GM23338 (cell line): ENCODE results near the gene CELA2A. TPM values are rescaled to one million over a fixed set of nuclear protein-coding genes. Genes with fewer than 3 reads are reported as not detected.
A peak's percentile ranks its signal among the peaks of the same experiment; 100 is the strongest.

Experiments
- ATAC-seq: fragments of 200-7000 bp; cut with Tn5 transposase; 3 replicates; pipeline ENCODE4 v1.9.1; 2020
- DNase-seq: peaks from one replicate; pipeline ENCODE4 v3.0.0-alpha.2; 2015; ENCODE audit warnings: low spot score
- H2AFZ ChIP-seq: fragments of 200-600 bp; sonication (generic); 2 replicates; pipeline ENCODE4 v1.8.0; 2016; ENCODE audit warnings: antibody characterized with exemption, mild to moderate bottlenecking, moderate library complexity
- H3F3A ChIP-seq: fragments of 200-600 bp; sonication (generic); replicated peaks from 2 replicates; pipeline ENCODE4 v1.8.0; 2017; ENCODE audit warnings: antibody characterized with exemption, mixed run types, low read depth
- H3K27ac ChIP-seq: fragments of 200-600 bp; sonication (generic); 2 replicates; pipeline ENCODE4 v1.6.1; 2016; ENCODE audit warnings: low read depth
- H3K27me3 ChIP-seq: fragments of 200-600 bp; sonication (generic); 2 replicates; pipeline ENCODE4 v1.8.0; 2016; ENCODE audit warnings: mild to moderate bottlenecking, mixed run types, moderate library complexity; ENCODE audit not compliant: insufficient read depth
- H3K36me3 ChIP-seq: fragments of 200-600 bp; sonication (generic); 2 replicates; pipeline ENCODE4 v1.8.0; 2016; ENCODE audit warnings: mild to moderate bottlenecking; ENCODE audit not compliant: insufficient read depth
- H3K4me1 ChIP-seq: fragments of 200-600 bp; sonication (generic); 2 replicates; pipeline ENCODE4 v1.8.0; 2016; ENCODE audit warnings: mild to moderate bottlenecking, moderate library complexity; ENCODE audit not compliant: insufficient read depth
- H3K4me2 ChIP-seq: fragments of 200-600 bp; sonication (generic); 2 replicates; pipeline ENCODE4 v1.7.1; 2017; ENCODE audit warnings: mixed run types
- H3K4me3 ChIP-seq: fragments of 200-600 bp; sonication (generic); 2 replicates; pipeline ENCODE4 v1.6.1; 2016; ENCODE audit warnings: mixed run types
- H3K79me2 ChIP-seq: fragments of 200-600 bp; sonication (generic); replicated peaks from 2 replicates; pipeline ENCODE4 v1.8.0; 2017; ENCODE audit warnings: mild to moderate bottlenecking; ENCODE audit not compliant: insufficient read depth
- H3K9me2 ChIP-seq: fragments of 200-600 bp; sonication (generic); 2 replicates; pipeline ENCODE4 v1.8.0; 2017; ENCODE audit not compliant: insufficient read depth
- H4K20me1 ChIP-seq: fragments of 200-600 bp; sonication (generic); replicated peaks from 2 replicates; pipeline ENCODE4 v1.8.0; 2017; ENCODE audit warnings: mild to moderate bottlenecking; ENCODE audit not compliant: insufficient read depth
- H3K27ac Mint-ChIP-seq: 2 replicates; pipeline ENCODE4 v1.8.0; 2020; ENCODE audit warnings: inconsistent platforms, mild to moderate bottlenecking, moderate library complexity, mixed read lengths
- H3K27me3 Mint-ChIP-seq: 3 replicates; pipeline ENCODE4 v1.8.0; 2022; ENCODE audit warnings: low read depth, mild to moderate bottlenecking, moderate library complexity, mixed read lengths, inconsistent platforms; ENCODE audit not compliant: insufficient read depth, poor library complexity
- H3K36me3 Mint-ChIP-seq: 3 replicates; pipeline ENCODE4 v1.8.0; 2021; ENCODE audit warnings: low read depth, mild to moderate bottlenecking, inconsistent platforms, moderate library complexity, mixed read lengths
- H3K4me1 Mint-ChIP-seq: 3 replicates; pipeline ENCODE4 v1.8.0; 2020; ENCODE audit warnings: mild to moderate bottlenecking, inconsistent platforms, mixed read lengths
- H3K4me3 Mint-ChIP-seq: 3 replicates; pipeline ENCODE4 v1.8.0; 2021; ENCODE audit warnings: moderate library complexity, mild to moderate bottlenecking, inconsistent platforms, mixed read lengths
- H3K9me3 Mint-ChIP-seq: 3 replicates; pipeline ENCODE4 v1.8.0; 2020; ENCODE audit warnings: moderate library complexity, mild to moderate bottlenecking, inconsistent platforms, mixed read lengths
- CREB1 ChIP-seq: fragments of 250-450 bp; sonication (Bioruptor Pico); IDR thresholded peaks from 2 replicates; pipeline ENCODE4 v1.5.0; 2020; ENCODE audit warnings: low read depth, mild to moderate bottlenecking, moderate library complexity
- CTCF ChIP-seq, 2 experiments: fragments of 200-600 bp in 1 of 2; sonication (generic) in 1 of 2; conservative IDR thresholded peaks; 2 replicates each; pipeline versions ENCODE4 v1.5.1 to v1.6.1; 2016 to 2017; ENCODE audit warnings: antibody characterized with exemption in 2 of 2, low read depth in 2 of 2, mild to moderate bottlenecking in 2 of 2, moderate library complexity in 1 of 2
- EZH2 ChIP-seq: fragments of 200-600 bp; sonication (generic); IDR thresholded peaks from one replicate; pipeline ENCODE4 v1.8.0; 2017; ENCODE audit warnings: antibody characterized with exemption, mild to moderate bottlenecking, low read depth; ENCODE audit not compliant: unreplicated experiment
- EZH2phosphoT487 ChIP-seq: fragments of 200-600 bp; sonication (generic); IDR thresholded peaks from one replicate; pipeline ENCODE4 v1.8.1; 2018; ENCODE audit warnings: antibody characterized with exemption; ENCODE audit not compliant: unreplicated experiment
- JUNB ChIP-seq: IDR thresholded peaks from one replicate; pipeline ENCODE4 v1.6.1; 2016; ENCODE audit warnings: antibody characterized with exemption; ENCODE audit not compliant: unreplicated experiment
- NANOG ChIP-seq: IDR thresholded peaks from 2 replicates; pipeline ENCODE4 v1.6.1; 2016; ENCODE audit warnings: antibody characterized with exemption, borderline replicate concordance
- POLR2AphosphoS5 ChIP-seq: IDR thresholded peaks from 2 replicates; pipeline ENCODE4 v1.6.1; 2016; ENCODE audit warnings: antibody characterized with exemption, low read depth
- STAT1 ChIP-seq: IDR thresholded peaks from one replicate; pipeline ENCODE4 v1.6.1; 2016; ENCODE audit warnings: antibody characterized with exemption; ENCODE audit not compliant: unreplicated experiment
- ZNF114 ChIP-seq: fragments of 250-450 bp; sonication (Bioruptor Pico); IDR thresholded peaks from 2 replicates; pipeline ENCODE4 v1.5.0; 2020; ENCODE audit warnings: mild to moderate bottlenecking, moderate library complexity
- ZNF331 ChIP-seq: fragments of 250-450 bp; sonication (Bioruptor Pico); IDR thresholded peaks from 2 replicates; pipeline ENCODE4 v1.5.0; 2020; ENCODE audit warnings: low read depth, mild to moderate bottlenecking, moderate library complexity
- polyA plus RNA-seq: library from polyadenylated mRNA; unstranded; fragments of >200 nt; fragmentation: Nextera tagmentation; extraction: Ambion mirVana; gene quantifications from 2 replicates; pipeline ENCODE4 v1.2.1, GENCODE V29; 2016
- total RNA-seq: library from RNA; depleted of rRNA; stranded (reverse); fragments of >200 nt; shearing (Covaris generic); gene quantifications from 2 replicates; pipeline ENCODE4 v1.2.3, GENCODE V29; 2014
- TF ChIP-seq, protein P1 (sequence below): IDR thresholded peaks from one replicate; pipeline ENCODE4 v1.6.1; 2018; ENCODE audit warnings: antibody characterized with exemption; ENCODE audit not compliant: unreplicated experiment

Gene CELA2A
- total and polyA plus RNA-seq, 2 experiments from 2014 or later = not detected

DNA sequence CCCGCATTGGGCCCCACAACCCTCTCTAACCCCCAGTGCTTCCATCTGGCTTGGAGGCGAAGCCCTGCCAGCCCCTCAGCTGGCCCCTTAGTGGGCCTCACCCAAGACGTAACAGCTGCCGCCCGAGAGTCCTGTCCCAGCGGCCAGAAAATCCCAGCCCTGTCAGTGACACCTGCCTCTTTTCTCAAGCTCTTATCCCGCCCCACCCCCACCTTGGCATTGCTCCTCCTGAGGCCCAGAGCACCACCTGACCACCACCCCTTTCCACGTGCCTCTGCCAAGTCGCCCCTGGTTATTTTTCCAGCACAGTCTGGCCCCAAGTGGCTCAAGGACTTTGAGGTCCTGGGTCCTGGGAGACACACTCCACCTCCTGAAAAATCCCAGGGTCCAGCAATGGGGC lies 24.2 kb upstream of the CELA2A start:
- peaks cover 6% of the 10 kb centered on the region for H3K27me3 Mint-ChIP-seq
- H3K27ac Mint-ChIP-seq = peak overlapping the region; percentile 67; the same call in 1 of the 2 replicates
- no peaks in the 10 kb centered on the region; the same call in 2 of the 3 replicates for H3K36me3 Mint-ChIP-seq
- H3K4me1 Mint-ChIP-seq = peaks cover 4% of the 10 kb centered on the region; the same call in 2 of the 3 replicates
- DNase-seq (peak; percentile 38), ATAC-seq (no peak)
- no peaks in the 10 kb centered on the region for H3K9me3 Mint-ChIP-seq
- Histone ChIP-seq H3K4me2 (no peak overlapping the region), H3K27me3 (no peaks in the 10 kb centered on the region), H3K27ac (no peak overlapping the region), H2AFZ (no peak overlapping the region), H3K79me2 (no peaks in the 10 kb centered on the region), H3F3A (no peaks in the 10 kb centered on the region), H4K20me1 (no peaks in the 10 kb centered on the region), H3K4me1 (no peaks in the 10 kb centered on the region), H3K4me3 (no peak overlapping the region), H3K9me2 (no peaks in the 10 kb centered on the region), H3K36me3 (no peaks in the 10 kb centered on the region)
- H3K4me3 Mint-ChIP-seq = no peak overlapping the region
- TF ChIP-seq EZH2phosphoT487 (no peak), NANOG (no peak), POLR2AphosphoS5 (no peak), ZNF331 (CRISPR knock-in tag) (no peak), EZH2 (no peak), ZNF114 (no peak), CREB1 (CRISPR knock-in tag) (no peak), CTCF (conservative IDR thresholded peaks at IDR 0.05; ENCODE audit: low read depth in 2 of 2) (no peak)
- TF ChIP-seq, protein P1, sequence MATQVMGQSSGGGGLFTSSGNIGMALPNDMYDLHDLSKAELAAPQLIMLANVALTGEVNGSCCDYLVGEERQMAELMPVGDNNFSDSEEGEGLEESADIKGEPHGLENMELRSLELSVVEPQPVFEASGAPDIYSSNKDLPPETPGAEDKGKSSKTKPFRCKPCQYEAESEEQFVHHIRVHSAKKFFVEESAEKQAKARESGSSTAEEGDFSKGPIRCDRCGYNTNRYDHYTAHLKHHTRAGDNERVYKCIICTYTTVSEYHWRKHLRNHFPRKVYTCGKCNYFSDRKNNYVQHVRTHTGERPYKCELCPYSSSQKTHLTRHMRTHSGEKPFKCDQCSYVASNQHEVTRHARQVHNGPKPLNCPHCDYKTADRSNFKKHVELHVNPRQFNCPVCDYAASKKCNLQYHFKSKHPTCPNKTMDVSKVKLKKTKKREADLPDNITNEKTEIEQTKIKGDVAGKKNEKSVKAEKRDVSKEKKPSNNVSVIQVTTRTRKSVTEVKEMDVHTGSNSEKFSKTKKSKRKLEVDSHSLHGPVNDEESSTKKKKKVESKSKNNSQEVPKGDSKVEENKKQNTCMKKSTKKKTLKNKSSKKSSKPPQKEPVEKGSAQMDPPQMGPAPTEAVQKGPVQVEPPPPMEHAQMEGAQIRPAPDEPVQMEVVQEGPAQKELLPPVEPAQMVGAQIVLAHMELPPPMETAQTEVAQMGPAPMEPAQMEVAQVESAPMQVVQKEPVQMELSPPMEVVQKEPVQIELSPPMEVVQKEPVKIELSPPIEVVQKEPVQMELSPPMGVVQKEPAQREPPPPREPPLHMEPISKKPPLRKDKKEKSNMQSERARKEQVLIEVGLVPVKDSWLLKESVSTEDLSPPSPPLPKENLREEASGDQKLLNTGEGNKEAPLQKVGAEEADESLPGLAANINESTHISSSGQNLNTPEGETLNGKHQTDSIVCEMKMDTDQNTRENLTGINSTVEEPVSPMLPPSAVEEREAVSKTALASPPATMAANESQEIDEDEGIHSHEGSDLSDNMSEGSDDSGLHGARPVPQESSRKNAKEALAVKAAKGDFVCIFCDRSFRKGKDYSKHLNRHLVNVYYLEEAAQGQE = no peak

DNA sequence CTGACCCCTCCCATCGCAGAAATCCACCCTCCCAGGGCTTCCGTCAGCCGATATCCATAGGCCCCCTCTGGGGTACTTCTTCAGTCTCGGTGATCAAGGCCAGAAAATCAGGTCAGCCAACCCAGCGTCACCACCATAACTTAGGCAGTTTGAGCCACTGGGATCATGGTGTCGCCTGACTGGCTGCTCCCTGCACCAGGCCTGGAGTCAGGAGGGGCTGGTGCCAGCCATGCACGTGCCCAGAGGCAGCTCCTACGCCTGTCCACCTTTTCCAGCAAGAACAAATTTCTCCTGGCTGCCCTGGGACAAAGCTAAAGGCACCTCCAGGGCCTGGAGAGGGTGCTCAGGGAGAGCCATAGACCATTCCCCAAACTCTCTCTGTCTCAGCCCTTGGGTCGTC lies 23.1 kb upstream of the CELA2A start:
- Mint-ChIP-seq H3K36me3 (no peaks in the 10 kb centered on the region), H3K4me1 (peaks cover 4% of the 10 kb centered on the region; the same call in 2 of the 3 replicates), H3K4me3 (no peak overlapping the region), H3K27ac (no peak overlapping the region), H3K27me3 (peaks cover 6% of the 10 kb centered on the region), H3K9me3 (no peaks in the 10 kb centered on the region)
- Histone ChIP-seq H4K20me1 (no peaks in the 10 kb centered on the region), H3F3A (no peaks in the 10 kb centered on the region), H3K27ac (no peak overlapping the region), H3K4me1 (no peaks in the 10 kb centered on the region), H3K9me2 (no peaks in the 10 kb centered on the region), H3K36me3 (no peaks in the 10 kb centered on the region), H3K79me2 (no peaks in the 10 kb centered on the region), H3K27me3 (no peaks in the 10 kb centered on the region), H2AFZ (no peak overlapping the region), H3K4me2 (no peak overlapping the region), H3K4me3 (no peak overlapping the region)
- DNase-seq = no peak
- no peak for ATAC-seq
- no peak for TF ChIP-seq JUNB
- TF ChIP-seq STAT1 = no peak
- TF ChIP-seq EZH2 = no peak
- TF ChIP-seq, protein P1 = no peak
